C4-2B (cell line): ENCODE measurements around the gene IGSF9.

Experiments
- ZFX ChIP-seq: fragments of 450-650 bp; IDR thresholded peaks from 2 replicates; pipeline ENCODE4 v1.6.1; 2017
- TF ChIP-seq, protein P1 (sequence below): fragments of 450-650 bp; conservative IDR thresholded peaks from 2 replicates; pipeline ENCODE4 v1.5.1; 2017; ENCODE audit warnings: mild to moderate bottlenecking

DNA sequence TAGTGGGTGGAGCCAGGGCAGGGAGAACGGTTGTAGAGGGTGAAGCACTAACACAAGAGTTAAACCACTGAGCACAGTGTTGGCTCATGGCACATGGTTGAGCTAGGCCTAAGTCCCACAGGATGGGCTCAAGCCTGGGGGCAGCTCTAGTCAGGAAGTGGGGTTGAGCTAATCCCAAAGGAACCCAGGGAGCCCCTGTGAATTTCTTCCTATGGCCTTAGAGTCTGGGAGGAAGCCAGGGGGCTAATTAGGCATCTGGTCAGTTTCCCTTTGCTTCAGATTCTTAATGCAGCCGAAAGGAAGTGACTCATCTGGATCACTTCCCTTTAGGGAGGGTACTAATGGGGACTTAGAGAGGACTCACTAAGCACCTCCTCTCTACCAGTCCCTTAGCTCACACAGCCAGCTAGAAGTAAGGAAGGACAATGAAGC lies 55.6 kb downstream of the IGSF9 start:
- TF ChIP-seq, protein P1, sequence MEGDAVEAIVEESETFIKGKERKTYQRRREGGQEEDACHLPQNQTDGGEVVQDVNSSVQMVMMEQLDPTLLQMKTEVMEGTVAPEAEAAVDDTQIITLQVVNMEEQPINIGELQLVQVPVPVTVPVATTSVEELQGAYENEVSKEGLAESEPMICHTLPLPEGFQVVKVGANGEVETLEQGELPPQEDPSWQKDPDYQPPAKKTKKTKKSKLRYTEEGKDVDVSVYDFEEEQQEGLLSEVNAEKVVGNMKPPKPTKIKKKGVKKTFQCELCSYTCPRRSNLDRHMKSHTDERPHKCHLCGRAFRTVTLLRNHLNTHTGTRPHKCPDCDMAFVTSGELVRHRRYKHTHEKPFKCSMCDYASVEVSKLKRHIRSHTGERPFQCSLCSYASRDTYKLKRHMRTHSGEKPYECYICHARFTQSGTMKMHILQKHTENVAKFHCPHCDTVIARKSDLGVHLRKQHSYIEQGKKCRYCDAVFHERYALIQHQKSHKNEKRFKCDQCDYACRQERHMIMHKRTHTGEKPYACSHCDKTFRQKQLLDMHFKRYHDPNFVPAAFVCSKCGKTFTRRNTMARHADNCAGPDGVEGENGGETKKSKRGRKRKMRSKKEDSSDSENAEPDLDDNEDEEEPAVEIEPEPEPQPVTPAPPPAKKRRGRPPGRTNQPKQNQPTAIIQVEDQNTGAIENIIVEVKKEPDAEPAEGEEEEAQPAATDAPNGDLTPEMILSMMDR: no peak
- no peak for TF ChIP-seq ZFX
